TTC549 (cell line): ENCODE measurements around the gene MAP3K20.
"Not testable (repeated sequence)": the region's sequence is repeated elsewhere in the genome, so short reads cannot be mapped to it uniquely, and the experiment has no call there.

Experiments used
- FAIRE-seq: peaks from 2 replicates; lab custom pipeline; 2012; peaks lifted over from hg19 to GRCh38; lab: Jason Lieb, UNC

Gene MAP3K20

DNA sequence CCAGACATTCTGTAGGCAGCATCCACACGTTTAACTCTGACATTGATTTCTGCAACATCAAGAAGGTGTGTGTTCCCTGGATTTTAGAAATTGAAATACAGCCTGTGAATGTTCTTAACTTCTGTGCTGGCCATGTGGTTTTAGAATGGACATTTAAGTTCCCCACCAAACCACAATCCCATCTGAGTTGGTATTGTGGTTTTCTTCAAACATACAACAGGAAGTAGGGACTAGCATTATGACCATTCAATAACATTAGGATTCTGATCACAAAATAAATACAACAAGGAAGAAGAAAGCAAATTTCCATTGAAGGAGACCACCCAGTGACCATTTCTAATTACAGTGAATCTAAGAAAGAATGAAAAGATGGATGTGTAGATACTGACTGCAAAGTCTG, 51.2 kb downstream of the MAP3K20 start:
- FAIRE-seq, result no peak

DNA sequence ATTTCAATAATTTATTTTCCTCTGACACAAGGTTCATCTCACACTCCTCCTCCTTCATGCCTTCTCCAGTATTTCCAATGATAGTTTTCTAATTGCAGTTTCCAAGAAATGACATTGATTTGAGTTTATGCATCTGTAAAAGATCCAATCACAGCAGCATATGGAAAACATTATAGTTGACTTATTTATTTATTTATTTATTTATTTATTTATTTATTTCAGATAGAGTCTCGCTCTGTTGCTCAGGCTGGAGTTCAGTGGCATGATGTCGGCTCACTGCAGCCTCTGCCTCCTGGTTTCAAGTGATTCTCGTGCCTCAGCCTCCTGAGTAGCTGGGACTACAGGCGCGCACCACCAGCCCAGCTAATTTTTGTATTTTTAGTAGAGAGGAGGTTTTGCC, 52.5 kb downstream of the MAP3K20 start:
- not testable (repeated sequence) for FAIRE-seq

DNA sequence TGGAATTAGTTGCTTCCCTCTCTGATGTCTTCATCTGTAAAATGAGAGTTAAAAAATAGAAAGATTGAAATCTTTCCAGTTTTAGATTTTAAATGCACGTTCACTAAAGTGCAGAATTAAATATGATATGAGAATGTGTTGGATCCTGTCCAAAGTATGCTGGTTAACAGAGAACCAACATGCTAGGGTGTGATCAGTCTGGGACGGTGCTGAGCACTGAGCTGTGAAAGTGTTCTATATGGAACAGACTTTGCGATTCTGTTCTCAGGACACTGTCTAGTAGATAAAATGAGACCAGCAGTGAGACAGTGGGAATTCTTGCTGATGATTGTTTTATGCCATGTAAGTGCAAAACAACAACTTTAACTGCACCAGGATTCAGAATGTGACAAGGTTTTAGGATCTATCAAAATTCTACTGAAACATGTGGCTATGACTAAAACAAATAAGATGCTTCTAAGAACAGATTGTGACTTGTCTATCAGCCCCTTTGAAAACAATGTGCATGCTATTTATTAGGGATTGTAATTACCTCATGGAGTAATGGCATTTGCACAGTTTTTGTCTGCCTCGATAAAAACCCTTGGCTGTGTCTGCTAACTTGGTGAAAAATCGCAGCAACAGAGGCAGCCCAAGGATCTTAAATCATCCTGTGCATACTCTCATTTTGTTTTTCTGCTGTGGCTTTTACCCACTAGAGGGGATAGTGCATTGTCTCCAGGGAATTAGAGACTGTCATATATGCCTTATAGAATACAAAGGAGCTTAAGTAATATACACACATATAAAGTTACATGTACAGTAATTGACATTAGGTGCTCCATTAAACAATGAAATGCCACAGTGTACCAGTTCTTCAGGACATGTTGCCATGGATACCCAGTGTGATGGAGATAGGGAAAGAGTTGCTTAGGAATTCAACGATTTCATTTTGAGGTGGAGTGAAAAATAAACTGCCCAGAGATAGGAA, 55.1 kb downstream of the MAP3K20 start:
- FAIRE-seq, result no peak

DNA sequence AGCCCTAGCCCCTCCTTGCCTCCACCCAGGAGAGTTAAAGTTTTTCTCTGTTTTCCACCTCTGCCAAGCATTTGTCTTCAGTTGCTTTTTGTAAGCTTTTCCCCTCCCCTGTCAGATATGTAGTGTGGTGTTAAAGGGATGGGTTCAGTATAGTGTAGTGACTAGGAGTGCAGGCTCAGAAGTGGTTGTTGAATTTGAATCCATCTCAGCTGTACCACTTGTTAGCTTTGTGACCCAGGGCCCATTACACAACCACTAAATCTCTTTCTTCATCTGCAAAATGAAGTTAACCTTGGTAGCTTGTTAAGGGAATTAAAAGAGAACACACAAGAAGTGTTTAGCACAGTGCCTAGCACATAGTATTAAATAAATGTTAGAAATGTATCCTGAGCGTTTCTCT, 56.9 kb downstream of the MAP3K20 start:
- FAIRE-seq, result no peak

DNA sequence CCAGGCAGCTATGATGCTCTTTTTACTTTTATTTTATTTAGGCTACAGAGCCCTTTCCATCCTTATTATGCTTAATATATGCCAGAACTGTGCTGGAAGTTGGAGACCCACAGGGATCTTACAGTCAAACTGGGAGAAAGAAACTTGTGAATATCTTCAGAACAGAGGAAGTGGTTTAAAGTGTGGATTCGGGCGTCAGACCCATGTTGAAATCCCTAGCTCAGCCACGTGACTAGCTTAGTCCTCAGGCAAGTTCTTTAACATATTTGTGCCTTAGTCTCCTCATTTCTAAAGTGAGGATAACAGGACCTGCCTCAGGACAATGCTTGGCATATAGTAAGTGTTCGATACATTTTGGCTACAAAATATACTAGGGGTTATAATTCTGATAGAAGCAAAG, 59.1 kb downstream of the MAP3K20 start:
- FAIRE-seq, result no peak

DNA sequence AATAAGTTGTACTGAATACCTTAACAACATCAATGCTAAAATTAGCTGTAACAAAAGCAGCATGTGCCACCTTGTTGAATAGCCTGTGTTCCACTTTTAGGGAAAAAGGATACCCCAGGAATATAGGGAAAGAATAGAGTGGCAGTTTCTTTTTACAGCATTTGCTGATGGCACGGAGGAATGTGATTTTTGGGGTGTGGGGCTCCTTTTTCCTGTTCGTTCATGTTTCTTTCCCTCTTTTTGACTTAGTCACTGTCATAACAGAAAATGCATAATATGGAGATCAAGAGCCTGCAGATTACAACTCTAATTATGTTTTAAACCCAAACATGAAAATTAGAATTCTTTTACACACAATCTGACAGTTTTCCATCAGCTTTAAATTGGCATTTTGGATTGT, 60.4 kb downstream of the MAP3K20 start:
- FAIRE-seq, result no peak

DNA sequence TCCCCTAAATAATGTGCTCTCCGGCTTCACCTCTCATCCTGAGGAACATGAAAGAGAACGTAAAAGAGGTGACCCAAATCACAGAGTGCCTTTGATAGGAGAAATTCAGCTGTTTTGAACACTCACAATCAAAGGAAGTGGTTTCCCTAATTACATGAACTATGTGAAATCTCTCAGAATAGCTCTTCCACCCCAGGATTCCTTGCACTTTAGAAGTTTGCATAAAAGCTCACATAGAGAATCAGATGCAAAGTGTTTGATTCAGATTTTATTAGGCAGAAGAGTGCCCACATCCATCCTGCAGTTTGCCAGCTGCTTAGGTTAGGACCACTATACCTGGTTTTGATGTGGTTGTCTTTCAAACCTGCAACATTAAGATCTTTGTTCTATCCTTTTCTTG, 61.0 kb downstream of the MAP3K20 start:
- no peak for FAIRE-seq

DNA sequence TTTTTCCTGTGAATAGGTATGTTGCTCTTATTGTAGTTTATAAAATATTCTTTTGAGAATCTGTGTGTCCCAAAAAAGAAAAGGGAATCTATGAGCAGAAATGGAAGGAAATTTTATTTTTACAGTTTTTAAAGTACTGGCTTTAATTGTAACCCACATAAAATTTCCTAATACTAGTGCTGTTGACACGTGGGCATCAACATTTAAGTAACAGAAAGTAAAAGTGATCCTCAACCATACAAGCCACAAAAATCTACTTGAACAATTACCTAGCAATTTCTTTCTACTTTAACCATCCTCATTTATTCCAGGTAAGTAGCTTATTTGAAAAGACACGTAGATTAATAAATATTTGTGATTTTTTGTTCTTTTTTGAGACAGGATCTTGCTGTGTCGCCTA, 62.0 kb downstream of the MAP3K20 start:
- no peak for FAIRE-seq

DNA sequence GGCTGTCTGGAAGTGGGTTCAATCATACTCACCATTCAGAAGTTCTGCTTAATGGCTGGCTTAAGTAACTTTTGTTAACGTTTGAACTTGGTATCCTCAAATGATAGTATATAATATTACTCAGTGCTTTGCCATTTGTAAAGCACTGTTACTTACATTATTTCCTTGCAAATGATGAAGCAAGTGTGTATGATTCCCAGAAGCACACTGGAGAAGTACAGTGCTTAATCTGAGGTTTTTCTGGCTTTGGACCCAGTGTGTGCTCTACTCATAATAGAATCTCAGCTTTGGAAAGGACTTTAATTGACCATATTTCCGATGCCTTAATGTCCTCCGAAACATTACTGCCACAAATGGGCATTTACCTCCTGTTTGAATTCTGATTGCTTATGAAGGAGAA, 63.3 kb downstream of the MAP3K20 start:
- no peak for FAIRE-seq

DNA sequence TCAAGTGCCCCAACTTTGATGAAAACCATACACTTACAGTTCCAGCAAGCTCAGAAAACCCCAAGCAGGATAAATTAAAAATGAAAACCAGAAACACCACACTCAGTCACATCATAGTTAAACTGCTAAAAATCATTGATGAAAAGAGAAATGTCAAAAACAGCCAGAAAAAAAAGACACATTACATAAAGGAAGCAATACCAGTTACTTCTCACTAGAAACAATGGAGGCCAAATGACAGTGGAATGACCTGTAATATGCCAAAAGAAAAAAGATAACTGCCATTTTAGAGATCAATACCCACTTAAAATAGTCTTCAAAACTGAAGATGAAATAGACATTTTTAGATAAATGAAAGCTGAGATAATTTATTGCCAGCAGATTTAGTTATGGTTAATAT, 66.0 kb downstream of the MAP3K20 start:
- FAIRE-seq, result no peak

DNA sequence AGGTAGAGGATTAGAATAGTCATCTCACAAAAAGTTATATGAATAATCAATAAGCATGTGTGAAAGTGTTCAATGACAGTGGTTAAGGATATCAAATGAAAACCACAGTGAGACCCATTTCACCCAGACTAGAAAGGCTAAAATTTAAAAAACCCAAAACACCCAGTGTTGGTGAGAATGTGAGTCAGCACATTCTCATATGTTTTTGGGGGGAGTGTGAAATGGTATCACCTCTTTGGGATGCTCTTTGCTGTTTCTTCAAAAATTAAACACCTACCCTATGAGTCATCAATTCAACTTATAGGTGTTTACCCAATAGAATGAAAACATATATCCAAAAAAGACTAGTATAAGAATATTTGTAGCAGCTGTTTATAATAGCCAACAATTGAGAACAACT, 69.8 kb downstream of the MAP3K20 start:
- FAIRE-seq, result no peak

DNA sequence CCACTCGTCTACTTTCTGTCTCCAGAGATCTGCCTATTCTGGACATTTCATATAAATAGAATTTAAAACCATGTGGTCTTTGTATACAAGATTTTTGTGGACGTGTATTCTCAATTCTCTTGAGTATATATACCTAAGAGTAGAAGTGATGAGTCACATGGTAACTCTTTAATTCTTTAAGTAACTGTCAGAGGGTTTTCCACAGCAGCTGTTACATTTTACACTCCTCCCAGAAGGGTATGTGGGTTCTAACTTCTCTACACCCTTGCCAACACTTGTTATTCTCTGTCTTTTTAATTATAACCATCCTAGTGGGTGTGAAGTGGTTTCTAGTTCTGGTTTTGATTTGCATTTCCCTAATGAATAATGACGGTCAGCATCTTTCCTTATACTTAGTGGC, 70.9 kb downstream of the MAP3K20 start:
- FAIRE-seq, result no peak

DNA sequence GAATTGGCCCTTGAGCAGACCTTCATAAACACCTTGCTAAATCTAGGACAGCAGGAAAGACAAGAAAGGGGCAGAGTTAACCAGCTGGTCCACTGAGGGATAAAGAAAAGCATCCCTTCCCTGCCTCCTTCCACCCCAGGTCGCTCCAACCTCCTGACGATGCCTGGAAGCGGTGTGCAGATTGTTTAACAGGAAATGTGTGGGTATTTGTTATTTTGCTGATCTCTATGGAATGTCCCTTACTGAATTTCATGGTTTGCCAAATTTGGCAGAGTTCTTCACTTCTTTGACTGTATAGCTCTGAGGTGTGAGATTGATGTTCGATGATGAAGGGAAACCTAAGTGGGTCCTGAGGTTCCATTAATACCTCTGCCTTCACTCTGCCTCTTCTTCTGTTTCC, 72.9 kb downstream of the MAP3K20 start:
- no peak for FAIRE-seq

DNA sequence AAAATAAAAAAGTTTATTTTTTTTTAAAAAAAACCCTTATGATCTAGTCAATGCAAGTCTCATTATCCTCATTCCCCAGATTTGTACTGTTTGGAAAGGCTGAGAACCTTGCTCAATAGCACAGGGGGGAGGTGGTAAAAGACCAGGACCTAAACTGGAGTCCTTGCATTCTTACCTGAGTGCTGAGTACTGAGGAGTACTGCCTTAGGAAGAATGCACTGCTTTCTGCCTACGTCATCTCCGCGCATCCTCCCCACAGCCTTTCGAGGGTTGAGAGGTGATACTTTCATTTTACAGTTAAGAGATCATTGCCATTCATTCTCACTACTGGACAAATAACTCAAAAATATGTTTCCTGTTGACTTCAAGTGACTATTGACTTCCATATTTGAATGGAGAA, 73.8 kb downstream of the MAP3K20 start:
- no peak for FAIRE-seq

DNA sequence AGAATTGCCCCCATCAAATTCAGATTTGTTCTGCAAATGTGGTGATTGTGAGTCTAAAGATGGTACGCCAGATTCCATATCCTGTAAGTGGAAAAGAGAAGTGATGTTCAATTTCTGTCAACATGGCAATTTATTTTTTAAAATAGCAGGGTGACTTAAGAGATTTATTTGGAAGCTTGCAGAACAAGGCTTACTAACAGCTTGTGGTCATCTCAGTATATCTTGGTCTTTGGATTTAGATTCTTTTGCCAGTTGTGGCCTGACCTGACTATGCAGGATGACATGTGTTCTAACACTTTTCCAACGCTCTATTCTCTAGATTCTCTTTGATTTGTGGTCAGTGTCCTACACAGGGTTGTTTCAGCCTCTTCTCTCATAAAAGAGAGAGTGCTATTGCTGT, 74.4 kb downstream of the MAP3K20 start:
- no peak for FAIRE-seq

DNA sequence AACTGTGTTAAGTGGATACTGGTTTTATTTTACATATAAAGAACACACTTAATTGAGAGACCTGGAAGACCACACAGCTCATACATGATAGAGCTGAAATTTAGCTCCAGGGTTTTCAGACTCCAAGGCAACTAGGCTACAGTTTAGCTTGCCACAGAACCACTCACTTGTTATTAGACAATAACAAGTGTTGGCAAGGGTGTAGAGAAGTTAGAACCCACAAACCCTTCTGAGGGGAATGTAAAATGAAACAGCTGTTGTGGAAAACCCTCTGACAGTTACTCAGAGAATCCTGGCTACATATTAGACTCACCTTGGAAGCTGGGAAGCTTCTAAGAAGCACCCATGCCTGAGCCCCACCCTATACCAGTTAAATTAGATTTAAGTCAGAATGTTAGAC, 75.3 kb downstream of the MAP3K20 start:
- FAIRE-seq, result no peak

DNA sequence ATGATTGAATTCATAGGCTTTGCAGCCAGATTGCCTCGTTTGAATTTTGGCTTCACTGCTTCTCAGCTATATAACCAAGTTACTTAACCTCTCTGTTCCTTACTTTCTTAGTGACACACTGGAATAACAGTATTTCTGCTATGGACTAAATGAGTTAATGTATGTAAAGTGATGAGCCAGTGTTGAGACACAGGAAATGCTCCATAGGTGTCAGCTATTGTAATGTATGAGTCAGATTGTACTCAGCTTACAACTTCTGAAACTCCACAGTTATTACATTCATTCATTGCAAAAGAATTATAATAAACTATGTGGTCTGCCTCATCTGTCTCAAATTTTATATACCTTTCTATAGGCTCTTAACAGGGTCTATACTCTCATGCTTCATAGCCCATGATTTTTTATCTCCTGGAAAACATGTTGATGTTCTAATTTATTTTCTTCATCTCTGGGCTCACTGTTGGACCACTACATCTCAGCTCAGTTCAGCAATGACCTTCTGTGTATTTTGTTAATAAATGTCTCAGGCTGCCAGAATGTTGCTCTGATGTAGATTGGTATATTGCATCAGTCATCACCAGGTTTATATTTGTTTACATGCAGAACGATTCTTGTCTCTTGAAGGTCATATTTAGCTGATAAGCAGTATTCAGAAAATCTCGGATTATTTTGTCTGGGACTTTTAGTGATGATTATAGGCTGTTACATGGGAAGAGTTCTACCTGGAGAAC, 76.2 kb downstream of the MAP3K20 start:
- no peak for FAIRE-seq

DNA sequence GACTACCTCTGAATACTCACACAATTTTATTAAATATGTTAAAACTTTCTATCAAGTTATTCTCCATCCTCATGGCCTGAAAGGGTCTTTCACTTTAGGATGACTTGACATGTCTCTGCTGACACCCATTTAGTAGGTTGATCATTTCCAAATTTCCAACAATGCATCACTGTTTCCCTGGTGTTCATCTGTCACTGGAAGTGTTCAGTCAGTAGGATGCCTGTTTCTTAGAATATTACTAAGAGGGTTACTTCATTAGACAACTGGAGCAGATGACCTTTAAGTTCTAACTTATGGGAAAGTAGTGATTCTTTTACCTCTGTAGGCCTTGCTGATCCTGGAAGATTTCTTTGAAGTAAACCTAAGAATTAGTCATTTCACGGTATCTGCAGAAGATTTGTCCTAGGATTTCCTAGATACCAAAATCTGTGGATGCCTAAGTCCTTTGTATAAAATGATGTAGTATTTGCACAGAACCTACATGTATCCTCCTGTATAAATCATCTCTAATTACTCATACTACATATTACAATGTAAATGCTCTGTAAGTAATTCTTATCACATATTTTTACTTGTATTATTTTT, 77.7 kb downstream of the MAP3K20 start:
- FAIRE-seq, result no peak

DNA sequence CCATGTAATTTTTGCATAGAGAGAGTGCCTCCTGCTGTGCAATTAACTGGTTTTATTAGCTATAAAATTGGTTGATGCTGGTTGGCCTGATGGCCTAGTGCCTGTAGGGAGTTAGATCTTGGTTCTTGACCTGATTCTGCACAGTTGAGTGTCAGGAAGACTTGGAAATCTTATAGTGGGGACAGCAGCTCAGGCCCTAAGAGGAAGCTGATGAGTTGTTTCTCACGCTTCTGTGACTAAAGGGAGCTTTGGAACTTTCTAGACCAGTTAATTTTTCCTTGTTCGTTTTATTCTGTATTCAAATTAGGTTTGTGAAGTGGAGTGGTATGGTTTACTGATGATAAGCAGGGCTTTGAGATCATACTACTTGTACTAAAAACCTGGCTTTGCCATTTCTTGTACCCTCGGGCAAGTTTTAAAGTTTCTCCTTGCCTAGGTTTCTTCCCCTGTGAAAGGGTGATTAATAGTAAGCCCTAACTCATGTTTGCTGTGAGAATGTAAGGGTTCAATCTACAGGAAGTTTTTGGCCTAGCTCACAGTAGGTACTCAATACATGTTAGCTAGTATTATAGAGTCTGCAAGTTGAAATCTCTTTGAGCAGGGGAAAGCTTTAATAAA, 82.1 kb downstream of the MAP3K20 start:
- no peak for FAIRE-seq

DNA sequence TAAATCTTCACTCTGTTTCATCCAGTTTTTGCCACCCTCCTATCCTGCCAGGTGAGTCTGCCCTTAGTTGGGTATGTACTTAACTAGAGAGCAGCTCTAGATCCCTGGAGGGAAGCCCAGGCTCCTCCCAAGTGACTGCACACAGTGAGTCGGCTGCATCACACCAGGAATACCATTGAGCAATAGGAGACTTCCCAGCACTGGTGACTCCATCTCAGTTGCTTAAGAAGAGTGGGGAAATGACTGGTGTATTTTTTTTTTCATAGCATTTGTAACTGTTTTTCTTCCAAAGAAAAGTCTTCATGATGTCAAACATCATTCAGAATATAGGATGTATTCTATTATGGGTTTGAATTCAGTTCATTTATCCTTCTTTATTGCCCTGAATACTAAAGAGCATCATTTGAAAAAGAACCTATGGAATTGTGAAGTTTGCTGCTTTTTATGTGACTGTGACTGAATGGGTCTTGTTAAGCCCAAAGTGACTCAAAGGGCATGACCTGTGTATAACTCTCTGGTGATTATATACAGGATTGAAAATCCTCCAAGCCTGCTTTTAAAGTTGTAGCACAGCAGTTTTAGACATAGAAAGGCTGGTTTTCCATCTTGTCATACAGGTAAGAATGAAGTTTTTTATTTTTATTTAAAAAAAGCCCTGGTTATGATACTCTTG, 84.3 kb downstream of the MAP3K20 start:
- FAIRE-seq, result no peak

DNA sequence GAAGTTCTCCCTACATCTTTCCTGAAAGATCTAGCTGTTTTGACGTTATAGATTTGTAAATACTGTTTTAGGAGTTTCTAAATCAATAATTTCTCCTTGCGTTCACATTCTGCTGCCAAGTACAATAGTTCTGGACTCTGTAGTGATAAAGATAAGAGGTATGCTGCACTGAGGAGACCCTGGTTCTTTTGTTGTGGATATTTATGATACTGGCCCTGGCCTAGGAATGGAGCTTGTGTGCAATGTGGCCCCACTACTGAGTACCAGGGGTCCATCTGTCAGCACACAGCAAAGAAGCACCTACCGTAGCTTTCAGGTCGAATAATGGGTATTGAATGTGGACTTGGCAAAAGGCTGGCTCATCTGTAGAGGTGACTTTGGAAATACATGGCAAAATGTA, 85.0 kb downstream of the MAP3K20 start:
- no peak for FAIRE-seq

DNA sequence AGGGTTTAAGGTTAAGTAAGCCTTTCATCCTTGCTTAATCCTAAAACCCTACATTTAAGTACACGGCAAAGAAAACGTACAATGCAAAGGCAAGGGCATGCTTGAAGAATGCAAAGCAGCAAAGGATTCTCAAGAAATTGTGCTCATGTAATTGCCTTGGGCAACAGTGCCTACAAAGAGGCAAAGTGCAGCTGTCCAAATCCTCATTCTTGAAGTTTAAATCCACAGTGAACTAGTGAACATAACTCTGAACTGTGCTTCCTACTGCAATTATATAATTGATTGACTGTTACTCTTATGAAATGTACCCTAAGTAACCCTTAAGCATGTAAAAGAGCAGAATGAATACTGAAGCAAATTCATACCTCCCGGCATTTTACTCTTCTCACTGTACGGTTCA, 85.4 kb downstream of the MAP3K20 start:
- no peak for FAIRE-seq
